Muscle layer of colon (tissue), 2 donors: ENCODE results near the gene POPDC3.

Experiments used
- H3K27ac ChIP-seq: one replicate; pipeline ENCODE4 v1.7.0; 2013; ENCODE audit warnings: low read depth, mild to moderate bottlenecking, low read length, moderate library complexity
- H3K27me3 ChIP-seq, 2 donors: one replicate each; pipeline ENCODE4 v1.7.0; 2013; ENCODE audit warnings: low read length in 2 of 2, mild to moderate bottlenecking in 2 of 2; ENCODE audit not compliant: insufficient read depth in 2 of 2, control insufficient read depth in 1 of 2
- H3K36me3 ChIP-seq: one replicate; pipeline ENCODE4 v1.7.0; 2013; ENCODE audit warnings: mild to moderate bottlenecking, low read length; ENCODE audit not compliant: insufficient read depth
- H3K4me1 ChIP-seq: one replicate; pipeline ENCODE4 v1.7.0; 2013; ENCODE audit warnings: mild to moderate bottlenecking, low read length; ENCODE audit not compliant: insufficient read depth
- H3K4me3 ChIP-seq, 2 donors: one replicate each; pipeline ENCODE4 v1.7.0; 2013; ENCODE audit warnings: low read length in 2 of 2, low read depth in 1 of 2, mild to moderate bottlenecking in 1 of 2, moderate library complexity in 1 of 2
- H3K9ac ChIP-seq: one replicate; pipeline ENCODE4 v1.7.0; 2013; ENCODE audit warnings: low read length
- H3K9me3 ChIP-seq: one replicate; pipeline ENCODE4 v1.7.0; 2013; ENCODE audit warnings: mild to moderate bottlenecking, low read length
- donor health status: abdominal sarcoma.
- donor health status: Adenocarcinoma of cecum.

POPDC3 gene

GRCh38 chr6:105194106-105194505, 14.3 kb upstream of the POPDC3 start:
- Histone ChIP-seq H3K27ac (no peak overlapping the region), H3K4me3 (no peak overlapping the region), H3K36me3 (no peaks in the 10 kb centered on the region), H3K4me1 (no peaks in the 10 kb centered on the region), H3K27me3 (no peaks in the 10 kb centered on the region), H3K9ac (no peak overlapping the region), H3K9me3 (no peaks in the 10 kb centered on the region)

DNA sequence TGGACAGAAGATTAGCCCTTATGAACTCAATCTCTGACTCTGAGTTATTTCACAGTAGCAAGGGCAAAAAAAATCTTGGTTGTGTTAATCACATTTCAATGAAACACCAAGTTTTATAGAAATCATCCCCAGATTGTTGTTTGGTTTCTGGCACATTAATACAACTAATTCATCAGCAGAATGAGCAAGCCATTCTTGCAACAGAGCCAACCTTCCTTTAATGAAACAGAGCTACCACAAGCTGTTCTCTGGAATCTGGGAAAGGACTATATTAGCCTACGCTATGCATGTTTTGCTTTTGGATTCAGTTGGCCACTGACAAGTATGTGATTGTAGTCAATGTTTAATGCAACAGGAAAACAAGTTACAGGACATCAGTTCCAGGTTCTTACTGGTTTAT, 13.8 kb upstream of the POPDC3 start:
- Histone ChIP-seq H3K36me3 (no peaks in the 10 kb centered on the region), H3K4me3 (no peak overlapping the region), H3K4me1 (no peaks in the 10 kb centered on the region), H3K27me3 (no peaks in the 10 kb centered on the region), H3K9ac (no peak overlapping the region), H3K9me3 (no peaks in the 10 kb centered on the region), H3K27ac (no peak overlapping the region)

DNA sequence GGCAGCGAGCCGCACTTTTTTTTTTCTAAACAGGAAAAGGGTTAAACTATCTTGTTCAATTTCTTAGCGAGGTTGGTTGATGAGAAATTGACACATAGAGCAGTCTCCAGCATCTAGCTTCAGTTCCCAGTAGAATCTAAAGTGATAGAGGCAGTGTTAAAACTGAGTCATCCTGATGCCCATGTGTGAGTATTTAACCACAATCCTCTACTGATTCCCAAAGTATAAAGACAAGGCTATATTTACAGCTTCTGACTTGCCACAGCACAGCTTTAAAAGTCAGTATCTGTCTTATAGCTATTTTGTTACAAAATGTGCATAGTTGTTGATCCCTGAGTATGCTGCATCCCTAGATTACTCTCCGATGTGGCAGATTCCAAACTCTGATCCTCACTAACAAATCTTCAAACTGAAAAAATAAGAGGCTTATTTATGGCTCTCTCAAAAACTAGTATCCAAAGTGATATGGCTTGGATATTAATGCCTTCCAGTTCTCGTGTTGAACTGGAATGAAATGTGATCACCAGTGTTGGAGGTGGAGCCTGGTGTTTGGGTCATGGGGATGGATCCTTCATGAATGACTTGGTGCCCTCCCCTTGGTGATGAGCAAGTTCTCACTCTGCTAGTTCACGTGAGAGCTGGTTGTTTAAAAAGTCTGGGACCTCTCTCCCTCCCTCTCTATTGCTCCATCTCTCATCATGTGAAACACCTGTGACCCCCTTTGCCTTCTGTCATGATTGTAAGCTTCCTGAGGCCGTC, 13.1 kb upstream of the POPDC3 start:
- Histone ChIP-seq H3K9me3 (no peaks in the 10 kb centered on the region), H3K4me3 (no peak overlapping the region), H3K27ac (no peak overlapping the region), H3K4me1 (no peaks in the 10 kb centered on the region), H3K36me3 (no peaks in the 10 kb centered on the region), H3K27me3 (no peaks in the 10 kb centered on the region), H3K9ac (no peak overlapping the region)

- no peaks in the 10 kb centered on the region for H3K27me3 ChIP-seq
- no peak overlapping the region for H3K9ac ChIP-seq
- no peaks in the 10 kb centered on the region for H3K4me1 ChIP-seq
- H3K9me3 ChIP-seq, result no peaks in the 10 kb centered on the region
- H3K4me3 ChIP-seq, result no peak overlapping the region
- H3K36me3 ChIP-seq, result no peaks in the 10 kb centered on the region
- H3K27ac ChIP-seq, result no peak overlapping the region
Observed at GRCh38 chr6:105191351-105191750, 11.5 kb upstream of the POPDC3 start.

DNA sequence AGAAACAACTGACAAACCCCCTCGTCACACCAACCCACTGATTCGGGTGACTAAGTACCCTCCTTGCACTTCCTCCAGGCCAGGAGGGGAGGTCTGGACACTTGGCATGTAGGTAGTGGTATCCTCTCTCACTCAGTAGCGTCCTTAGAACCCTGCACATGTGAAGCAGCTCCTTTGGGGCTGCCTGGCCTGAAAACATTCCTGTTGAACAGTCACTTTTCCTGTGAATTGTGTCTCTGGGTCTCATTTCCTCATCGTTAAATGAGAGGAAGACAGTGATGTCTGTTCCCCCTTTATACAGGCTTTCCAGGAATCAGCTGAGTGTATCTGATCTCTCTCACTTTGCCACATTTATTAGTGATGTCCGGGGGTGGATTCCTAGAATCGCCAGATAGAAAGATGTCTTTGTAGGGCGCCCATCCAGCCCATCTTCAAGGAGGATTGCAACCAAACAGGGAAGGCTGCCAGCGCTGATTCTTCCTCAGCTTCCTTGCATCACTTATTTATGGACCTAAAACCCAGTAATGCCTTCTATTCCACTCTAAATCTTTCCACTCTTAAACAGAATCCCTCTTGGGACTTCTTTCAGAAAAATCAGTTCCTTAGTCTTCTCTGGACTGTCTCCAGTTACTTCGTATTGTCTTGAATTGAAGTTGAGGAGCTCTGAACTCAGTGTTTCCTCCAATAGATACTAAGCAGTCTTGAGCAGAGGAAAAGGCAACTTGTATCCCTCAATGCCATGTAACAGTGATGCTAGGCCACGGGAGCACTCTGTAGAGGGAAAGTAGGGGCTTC, 9.4 kb upstream of the POPDC3 start:
- Histone ChIP-seq H3K9ac (no peak overlapping the region), H3K27ac (no peak overlapping the region), H3K9me3 (no peaks in the 10 kb centered on the region), H3K36me3 (no peaks in the 10 kb centered on the region), H3K4me3 (no peak overlapping the region), H3K4me1 (no peaks in the 10 kb centered on the region), H3K27me3 (no peaks in the 10 kb centered on the region)

- Histone ChIP-seq H3K27ac (no peak overlapping the region), H3K4me3 (no peak overlapping the region), H3K9me3 (no peaks in the 10 kb centered on the region), H3K4me1 (no peaks in the 10 kb centered on the region), H3K36me3 (no peaks in the 10 kb centered on the region), H3K9ac (no peak overlapping the region), H3K27me3 (peaks cover 0 to 4% of the 10 kb centered on the region in 2 donors)
Observed at GRCh38 chr6:105188251-105188650, 8.4 kb upstream of the POPDC3 start.

DNA sequence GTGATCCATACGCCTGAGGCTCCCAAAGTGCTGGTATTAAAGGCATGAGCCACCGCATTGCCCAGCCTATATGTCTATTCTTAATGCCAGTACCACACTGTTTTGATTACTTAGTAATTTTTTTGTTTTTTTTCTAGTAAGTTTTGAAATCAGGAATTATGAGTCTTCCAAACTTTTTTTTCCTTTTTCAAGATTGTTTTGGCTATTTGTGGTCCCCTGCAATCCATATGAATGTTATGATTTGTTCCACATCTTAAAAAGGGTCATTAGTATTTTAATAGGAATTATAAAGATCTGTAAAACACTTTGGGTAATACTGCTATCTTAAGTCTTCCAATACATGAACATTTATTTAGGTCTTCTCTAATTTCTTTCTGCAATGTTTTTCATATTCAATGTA, 6.8 kb upstream of the POPDC3 start:
- Histone ChIP-seq H3K4me3 (no peak overlapping the region), H3K27ac (no peak overlapping the region), H3K36me3 (no peaks in the 10 kb centered on the region), H3K9ac (no peak overlapping the region), H3K27me3 (peaks cover 0 to 8% of the 10 kb centered on the region in 2 donors), H3K4me1 (no peaks in the 10 kb centered on the region), H3K9me3 (no peaks in the 10 kb centered on the region)

DNA sequence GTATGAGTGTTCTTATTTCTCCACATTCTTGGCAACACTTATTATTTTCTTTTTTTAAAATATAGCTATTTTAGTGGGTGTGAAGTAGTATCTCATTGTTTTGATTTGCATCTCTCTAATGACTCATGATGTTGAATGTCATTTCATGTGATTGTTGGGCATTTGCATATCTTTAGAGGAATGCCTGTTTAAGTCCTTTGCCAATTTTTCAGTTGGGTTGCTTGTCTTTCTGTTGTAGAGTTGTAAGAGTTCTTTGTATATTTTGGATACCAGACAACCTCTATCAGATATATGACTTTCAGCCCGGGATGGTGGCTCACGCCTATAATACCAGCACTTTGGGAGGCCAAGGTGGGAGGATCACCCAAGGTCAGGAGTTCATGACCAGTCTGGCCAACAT, 5.1 kb upstream of the POPDC3 start:
- no peak overlapping the region for H3K4me3 ChIP-seq
- no peaks in the 10 kb centered on the region for H3K36me3 ChIP-seq
- no peaks in the 10 kb centered on the region for H3K9me3 ChIP-seq
- H3K4me1 ChIP-seq, result no peaks in the 10 kb centered on the region
- no peak overlapping the region for H3K27ac ChIP-seq
- H3K9ac ChIP-seq, result no peak overlapping the region
- H3K27me3 ChIP-seq, result peaks cover 5 to 13% of the 10 kb centered on the region in 2 donors

- no peak overlapping the region for H3K27ac ChIP-seq
- no peaks in the 10 kb centered on the region for H3K36me3 ChIP-seq
- no peak overlapping the region for H3K4me3 ChIP-seq
- H3K27me3 ChIP-seq, result peaks cover 10 to 22% of the 10 kb centered on the region in 2 donors
- no peak overlapping the region for H3K9ac ChIP-seq
- H3K9me3 ChIP-seq, result no peaks in the 10 kb centered on the region
- H3K4me1 ChIP-seq, result no peaks in the 10 kb centered on the region
Observed at GRCh38 chr6:105181981-105182515, 2.2 kb upstream of the POPDC3 start.

DNA sequence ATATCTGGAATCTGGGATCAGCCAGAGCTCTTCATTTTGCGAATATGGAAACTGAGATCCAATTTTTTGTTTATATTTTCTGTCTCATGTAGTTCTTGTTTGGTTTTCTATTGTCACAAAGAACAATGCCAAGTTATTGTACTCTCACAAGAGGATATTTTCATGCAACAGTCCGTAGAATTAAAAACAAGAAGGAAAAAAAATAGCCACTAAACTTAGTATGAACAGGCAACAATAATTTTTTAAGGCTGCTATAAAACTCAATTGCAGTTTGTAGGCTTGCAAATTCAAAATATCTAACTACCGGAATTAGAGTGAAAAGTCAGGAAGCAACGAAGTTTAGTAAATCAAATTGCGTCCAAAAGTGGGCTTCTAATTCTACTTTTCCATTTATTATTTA, 1.2 kb downstream of the POPDC3 start:
- Histone ChIP-seq H3K27me3 (peaks cover 10 to 20% of the 10 kb centered on the region in 2 donors), H3K9ac (no peak overlapping the region), H3K4me1 (no peaks in the 10 kb centered on the region), H3K27ac (no peak overlapping the region), H3K9me3 (no peaks in the 10 kb centered on the region), H3K36me3 (no peaks in the 10 kb centered on the region), H3K4me3 (no peak overlapping the region)

DNA sequence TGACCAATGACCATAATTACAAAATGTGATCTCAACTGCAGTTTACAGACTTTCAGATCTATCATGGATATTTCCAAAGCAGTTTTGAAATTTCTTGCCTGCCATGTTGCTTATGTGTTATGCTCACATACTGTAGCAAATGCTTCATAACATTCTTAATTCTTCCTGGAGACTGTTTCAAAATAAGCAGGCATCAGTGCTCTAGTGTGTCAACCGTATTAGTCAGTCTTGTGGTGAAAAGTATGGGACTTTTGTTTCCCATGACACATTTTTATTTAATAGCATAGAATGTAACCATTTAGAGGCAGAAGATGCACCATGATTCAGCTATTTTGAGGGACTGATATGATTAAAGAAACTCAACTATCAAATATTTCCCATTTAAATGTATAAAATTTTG, 1.7 kb downstream of the POPDC3 start:
- H3K9me3 ChIP-seq, result no peaks in the 10 kb centered on the region
- no peak overlapping the region for H3K27ac ChIP-seq
- no peaks in the 10 kb centered on the region for H3K4me1 ChIP-seq
- H3K4me3 ChIP-seq, result no peak overlapping the region
- H3K36me3 ChIP-seq, result no peaks in the 10 kb centered on the region
- H3K27me3 ChIP-seq, result peaks cover 10 to 18% of the 10 kb centered on the region in 2 donors
- H3K9ac ChIP-seq, result no peak overlapping the region
